ENCODE data around the gene ESR1.

DNA sequence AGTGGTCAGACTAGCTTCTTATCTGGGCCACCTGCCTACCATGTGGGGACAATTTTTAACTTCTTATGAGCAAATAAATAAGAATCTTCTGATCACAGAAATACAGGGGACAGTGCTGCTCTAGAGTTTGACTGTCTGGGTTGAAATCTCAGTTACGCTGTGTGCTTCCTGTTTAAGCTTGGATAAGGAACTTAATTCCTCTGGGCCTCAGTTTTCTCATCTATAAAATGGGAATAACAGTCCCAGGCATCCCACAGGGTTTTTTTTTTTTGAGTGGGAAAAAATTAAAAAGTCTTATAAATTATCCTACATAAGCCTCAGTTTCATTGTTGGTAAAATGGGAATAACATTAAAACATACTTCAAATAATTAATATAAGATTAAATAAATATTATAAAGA lies 340.9 kb downstream of the ESR1 start:
- TF ChIP-seq, protein P1, sequence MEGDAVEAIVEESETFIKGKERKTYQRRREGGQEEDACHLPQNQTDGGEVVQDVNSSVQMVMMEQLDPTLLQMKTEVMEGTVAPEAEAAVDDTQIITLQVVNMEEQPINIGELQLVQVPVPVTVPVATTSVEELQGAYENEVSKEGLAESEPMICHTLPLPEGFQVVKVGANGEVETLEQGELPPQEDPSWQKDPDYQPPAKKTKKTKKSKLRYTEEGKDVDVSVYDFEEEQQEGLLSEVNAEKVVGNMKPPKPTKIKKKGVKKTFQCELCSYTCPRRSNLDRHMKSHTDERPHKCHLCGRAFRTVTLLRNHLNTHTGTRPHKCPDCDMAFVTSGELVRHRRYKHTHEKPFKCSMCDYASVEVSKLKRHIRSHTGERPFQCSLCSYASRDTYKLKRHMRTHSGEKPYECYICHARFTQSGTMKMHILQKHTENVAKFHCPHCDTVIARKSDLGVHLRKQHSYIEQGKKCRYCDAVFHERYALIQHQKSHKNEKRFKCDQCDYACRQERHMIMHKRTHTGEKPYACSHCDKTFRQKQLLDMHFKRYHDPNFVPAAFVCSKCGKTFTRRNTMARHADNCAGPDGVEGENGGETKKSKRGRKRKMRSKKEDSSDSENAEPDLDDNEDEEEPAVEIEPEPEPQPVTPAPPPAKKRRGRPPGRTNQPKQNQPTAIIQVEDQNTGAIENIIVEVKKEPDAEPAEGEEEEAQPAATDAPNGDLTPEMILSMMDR (IDR thresholded peaks at IDR 0.05), result no peak
- TF ChIP-seq POLR2A (IDR thresholded peaks at IDR 0.05), result no peak

Measured in uterus (tissue), 2 donors.